DOHH2 (cell line): ENCODE measurements around the gene PRMT7.

ENCODE experiments used
- H3F3A ChIP-seq: fragments of 200-600 bp; sonication (generic), shearing (Covaris generic); 2 replicates; pipeline ENCODE4 v1.6.0; 2016; ENCODE audit warnings: antibody characterized with exemption, mild to moderate bottlenecking; ENCODE audit not compliant: control insufficient read depth, insufficient read depth
- H3K27ac ChIP-seq: fragments of 200-600 bp; sonication (generic); 2 replicates; pipeline ENCODE4 v1.5.1; 2014; ENCODE audit warnings: low read depth, mild to moderate bottlenecking, low read length, moderate library complexity
- H3K27me3 ChIP-seq: fragments of 200-600 bp; sonication (generic); 2 replicates; pipeline ENCODE4 v1.6.1; 2014; ENCODE audit warnings: mild to moderate bottlenecking, low read length, mixed read lengths; ENCODE audit not compliant: control insufficient read depth
- H3K36me3 ChIP-seq: fragments of 200-600 bp; sonication (generic); 2 replicates; pipeline ENCODE4 v1.6.1; 2014; ENCODE audit warnings: mild to moderate bottlenecking, low read length, moderate library complexity, mixed read lengths; ENCODE audit not compliant: control insufficient read depth
- H3K4me1 ChIP-seq: fragments of 200-600 bp; sonication (generic); 2 replicates; pipeline ENCODE4 v1.6.1; 2014; ENCODE audit warnings: mild to moderate bottlenecking, low read length, mixed read lengths; ENCODE audit not compliant: control insufficient read depth
- H3K4me2 ChIP-seq: fragments of 200-600 bp; sonication (generic); 2 replicates; pipeline ENCODE4 v1.6.0; 2014; ENCODE audit warnings: mild to moderate bottlenecking, low read length, moderate library complexity
- H3K4me3 ChIP-seq: fragments of 200-600 bp; sonication (generic); 2 replicates; pipeline ENCODE4 v1.5.1; 2014; ENCODE audit warnings: mild to moderate bottlenecking, low read length, mixed read lengths
- H3K79me2 ChIP-seq: fragments of 200-600 bp; sonication (generic); 2 replicates; pipeline ENCODE4 v1.6.1; 2014; ENCODE audit warnings: mild to moderate bottlenecking, low read length, mixed read lengths; ENCODE audit not compliant: control insufficient read depth
- H3K9me2 ChIP-seq: fragments of 200-600 bp; sonication (generic); replicated peaks from 2 replicates; pipeline ENCODE4 v1.6.1; 2014; ENCODE audit warnings: mild to moderate bottlenecking, low read length, mixed read lengths; ENCODE audit not compliant: control insufficient read depth
- H3K9me3 ChIP-seq: fragments of 200-600 bp; sonication (generic); 2 replicates; pipeline ENCODE4 v1.6.1; 2014; ENCODE audit warnings: antibody characterized with exemption, low read length, mixed read lengths; ENCODE audit not compliant: control insufficient read depth, insufficient read depth
- H4K20me1 ChIP-seq: fragments of 200-600 bp; sonication (generic); 2 replicates; pipeline ENCODE4 v1.6.0; 2014; ENCODE audit warnings: low read depth, mild to moderate bottlenecking, antibody characterized with exemption, low read length, moderate library complexity; ENCODE audit not compliant: control insufficient read depth, insufficient read depth
- CTCF ChIP-seq: fragments of 200-600 bp; sonication (generic); IDR thresholded peaks from one replicate; pipeline ENCODE4 v1.5.1; 2014; ENCODE audit warnings: antibody characterized with exemption, mild to moderate bottlenecking, low read depth, low read length; ENCODE audit not compliant: poor library complexity, severe bottlenecking
- EZH2phosphoT487 ChIP-seq: fragments of 200-600 bp; sonication (generic); IDR thresholded peaks from 2 replicates; pipeline ENCODE4 v1.6.1; 2017; ENCODE audit warnings: borderline replicate concordance, mild to moderate bottlenecking, antibody characterized with exemption, low read length, moderate library complexity, mixed read lengths

Gene PRMT7

GRCh38 chr16:68265078-68265920, 45.5 kb upstream of the PRMT7 start:
- TF ChIP-seq EZH2phosphoT487 (no peak), CTCF (no peak)
- peaks cover 68% of the 10 kb centered on the region for H3K79me2 ChIP-seq
- H3K27ac ChIP-seq = peak overlapping the region; percentile 62

GRCh38 chr16:68267612-68268405, 43.0 kb upstream of the PRMT7 start:
- Histone ChIP-seq H3K27me3 (no peaks in the 10 kb centered on the region), H3K36me3 (peaks cover 54% of the 10 kb centered on the region), H3K4me2 (no peak overlapping the region), H3K4me1 (peaks cover 35% of the 10 kb centered on the region), H3K9me3 (no peaks in the 10 kb centered on the region), H3K9me2 (no peaks in the 10 kb centered on the region), H3K4me3 (no peak overlapping the region), H3K27ac (no peak overlapping the region), H3F3A (0 out of 2 replicates have a peak, but pooled peaks cover 4% of the 10 kb centered on the region), H3K79me2 (peaks cover 94% of the 10 kb centered on the region), H4K20me1 (0 out of 2 replicates have a peak, but pooled peaks cover 2% of the 10 kb centered on the region)
- TF ChIP-seq EZH2phosphoT487 (no peak), CTCF (no peak)

More at GRCh38 chr16:68265078-68265920, 45.5 kb upstream of the PRMT7 start:
- Histone ChIP-seq H4K20me1 (0 out of 2 replicates have a peak, but pooled peaks cover under 1% of the 10 kb centered on the region), H3K4me3 (peak overlapping the region; percentile 87), H3K4me2 (peak overlapping the region; percentile 86), H3K9me3 (no peaks in the 10 kb centered on the region), H3K27me3 (no peaks in the 10 kb centered on the region), H3K9me2 (no peaks in the 10 kb centered on the region), H3F3A (0 out of 2 replicates have a peak, but pooled peaks cover 4% of the 10 kb centered on the region), H3K36me3 (peaks cover 33% of the 10 kb centered on the region), H3K4me1 (peaks cover 20% of the 10 kb centered on the region)

GRCh38 chr16:68269793-68270192, 41.0 kb upstream of the PRMT7 start:
- H3K4me1 ChIP-seq = peaks cover 45% of the 10 kb centered on the region
- TF ChIP-seq CTCF = no peak
- no peak for TF ChIP-seq EZH2phosphoT487
- no peaks in the 10 kb centered on the region for H3K9me3 ChIP-seq
- no peaks in the 10 kb centered on the region for H3K27me3 ChIP-seq
- peaks cover 100% of the 10 kb centered on the region for H3K79me2 ChIP-seq
- H3K27ac ChIP-seq = no peak overlapping the region
- 0 out of 2 replicates have a peak, but pooled peaks cover 4% of the 10 kb centered on the region for H3F3A ChIP-seq
- no peak overlapping the region for H3K4me2 ChIP-seq
- H4K20me1 ChIP-seq = 0 out of 2 replicates have a peak, but pooled peaks cover 2% of the 10 kb centered on the region
- peaks cover 71% of the 10 kb centered on the region for H3K36me3 ChIP-seq
- no peak overlapping the region for H3K4me3 ChIP-seq
- H3K9me2 ChIP-seq = no peaks in the 10 kb centered on the region
